DMS153 treated with DMSO at 0.1 percent for 48 hours (cell line): ENCODE data around the gene ALDH3B2.
"Not testable (repeated sequence)": the region's sequence is repeated elsewhere in the genome, so short reads cannot be mapped to it uniquely, and the experiment has no call there.

Experiments used
- DNase-seq: peaks from one replicate; lab custom pipeline; 2025; ENCODE audit not compliant: unreplicated experiment; lab: John Stamatoyannopoulos, UW

ALDH3B2 gene

GRCh38 chr11:67685641-67686332, 11.4 kb upstream of the ALDH3B2 start:
- DNase-seq: not testable (repeated sequence)

DNA sequence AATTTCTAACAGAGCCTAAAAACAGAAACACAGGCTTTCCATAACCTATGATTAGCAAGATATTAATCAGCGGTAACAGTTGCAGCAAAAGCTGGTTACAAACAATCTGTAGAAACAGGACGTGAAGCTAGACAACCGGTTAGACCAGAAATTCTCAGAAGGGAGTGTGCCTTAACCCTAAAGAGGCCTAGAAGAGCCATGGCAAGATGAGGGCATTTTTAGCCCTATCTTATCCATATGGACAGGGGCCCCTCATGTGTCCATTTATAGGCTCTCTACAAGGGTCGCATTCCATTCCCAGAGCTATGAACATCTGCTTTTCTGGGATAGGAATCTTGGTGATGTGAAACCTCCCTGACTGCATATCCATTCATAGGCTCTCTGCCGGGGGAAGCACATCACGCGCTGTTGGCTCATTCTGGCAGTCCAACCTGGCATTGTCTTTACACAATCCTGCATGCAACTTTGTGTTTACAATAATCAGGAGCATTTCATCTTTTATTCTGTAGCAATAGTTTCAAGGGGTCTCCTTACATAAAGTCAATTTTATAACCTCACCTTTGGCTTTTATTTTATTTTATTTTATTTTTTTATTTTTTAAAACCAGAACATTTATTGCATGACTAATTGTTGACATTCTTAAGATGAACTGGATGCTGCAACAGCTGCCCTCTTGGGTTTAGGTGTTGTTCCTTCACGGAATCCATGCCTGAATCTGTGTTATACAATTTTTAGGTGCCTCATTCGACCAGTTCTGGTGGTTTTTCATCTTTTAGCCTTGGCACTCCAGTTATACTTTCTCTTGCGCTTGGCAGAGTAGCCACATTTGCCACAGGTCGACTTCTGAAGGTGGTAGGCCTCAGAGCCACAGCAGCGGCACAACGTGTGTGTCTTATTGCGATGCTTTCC, 8.0 kb upstream of the ALDH3B2 start:
- DNase-seq: not testable (repeated sequence)

- no peak for DNase-seq
These were observed 6.5 kb upstream of the ALDH3B2 start for GRCh38 chr11:67680696-67681470.

DNA sequence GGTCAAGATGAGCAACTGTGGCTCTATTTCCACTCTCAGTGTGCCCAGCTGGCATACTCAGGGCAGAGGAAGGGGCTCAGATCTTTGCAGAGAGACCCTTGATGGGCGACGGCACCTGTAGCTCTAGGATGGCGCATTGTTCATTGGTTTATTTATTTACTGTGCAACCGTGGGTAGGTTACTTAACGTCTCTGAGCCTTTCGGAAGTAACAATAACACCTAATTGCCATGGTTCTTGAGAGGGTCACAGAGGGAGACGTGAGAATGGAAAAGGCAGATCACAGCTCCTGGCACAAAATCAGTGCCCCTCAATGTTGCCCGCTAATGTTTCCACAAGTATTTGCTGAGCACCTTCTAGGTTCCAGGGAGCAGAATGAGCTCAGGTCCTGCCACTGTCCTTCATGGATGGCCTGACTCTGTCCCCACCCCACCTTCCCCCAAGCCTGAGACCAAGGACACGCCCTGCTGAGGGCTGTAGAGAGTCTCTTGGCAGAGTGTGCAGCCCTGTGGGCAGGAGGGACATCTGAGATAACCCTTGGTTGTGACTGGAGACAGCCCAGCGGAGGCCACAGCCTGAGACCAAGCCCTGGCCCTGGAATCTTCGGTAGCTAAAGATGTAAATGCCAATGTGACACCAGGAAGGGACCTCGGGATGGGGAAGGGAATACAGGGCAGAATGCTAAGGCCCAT, 780 bp upstream of the ALDH3B2 start:
- no peak for DNase-seq

GRCh38 chr11:67673902-67674301, 521 bp downstream of the ALDH3B2 start:
- DNase-seq: no peak

DNA sequence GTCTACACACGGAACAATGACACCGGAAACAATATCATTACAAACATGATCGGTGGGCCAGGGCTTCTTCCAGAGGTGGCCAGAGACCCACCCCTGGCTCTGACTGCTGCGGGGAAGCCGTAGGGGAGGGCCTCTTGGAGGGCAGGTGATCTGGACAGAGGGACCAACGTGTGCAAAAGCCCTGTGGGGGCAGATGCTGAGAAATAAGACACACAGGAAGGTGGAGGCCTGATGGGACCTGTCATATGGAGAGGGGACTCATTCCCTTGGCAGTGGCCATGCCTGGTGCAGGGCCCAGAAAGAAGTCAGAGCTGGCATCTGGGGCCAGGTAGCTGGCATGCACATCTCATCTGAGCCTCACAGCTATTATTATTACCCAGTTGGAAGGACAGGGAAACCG, 1.1 kb downstream of the ALDH3B2 start:
- DNase-seq: no peak

GRCh38 chr11:67671211-67671520, 3.3 kb downstream of the ALDH3B2 start:
- no peak for DNase-seq

DNA sequence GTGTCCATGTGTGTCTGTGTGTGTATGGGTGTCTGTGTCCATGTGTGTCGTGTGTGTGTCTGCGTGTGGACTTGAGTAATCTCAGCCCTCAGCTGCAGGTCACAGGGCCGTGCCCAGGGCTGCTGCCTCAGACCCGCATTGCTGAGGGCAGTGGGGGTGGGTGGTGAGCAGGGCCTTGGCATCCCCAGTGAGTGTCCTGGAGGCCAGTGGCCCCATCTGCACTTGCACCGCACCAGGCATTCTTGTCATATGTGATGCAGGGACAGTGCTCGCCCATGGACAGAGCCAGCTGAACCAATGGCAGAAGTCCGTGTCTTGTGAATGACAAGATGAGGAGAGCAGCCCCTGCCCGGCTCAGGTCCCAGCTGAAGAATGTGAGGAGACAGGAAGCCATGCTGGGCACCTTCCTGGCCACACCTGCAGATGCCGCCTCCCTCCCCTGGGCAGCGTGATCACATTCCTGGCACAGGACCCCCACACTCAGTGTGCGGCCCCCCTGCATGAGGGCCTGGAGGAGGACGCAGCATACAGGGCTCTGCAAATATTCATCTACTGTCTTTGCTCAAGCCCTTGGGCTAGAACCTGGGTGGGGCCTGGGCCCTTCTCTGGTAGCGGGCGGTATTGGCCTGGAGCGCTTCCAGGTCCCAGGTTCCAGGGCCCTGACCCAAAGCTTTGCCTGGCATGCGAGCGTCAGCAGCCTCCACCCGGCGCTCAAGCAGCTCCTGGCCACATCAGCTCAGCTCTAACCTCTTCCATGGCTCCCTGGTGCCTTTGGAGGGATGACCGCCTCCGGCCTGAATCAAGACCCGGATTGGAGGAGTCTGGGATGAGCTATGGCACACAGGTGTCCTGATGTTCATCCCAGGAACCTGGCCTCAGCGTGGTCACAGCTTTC, 3.9 kb downstream of the ALDH3B2 start:
- no peak for DNase-seq

DNA sequence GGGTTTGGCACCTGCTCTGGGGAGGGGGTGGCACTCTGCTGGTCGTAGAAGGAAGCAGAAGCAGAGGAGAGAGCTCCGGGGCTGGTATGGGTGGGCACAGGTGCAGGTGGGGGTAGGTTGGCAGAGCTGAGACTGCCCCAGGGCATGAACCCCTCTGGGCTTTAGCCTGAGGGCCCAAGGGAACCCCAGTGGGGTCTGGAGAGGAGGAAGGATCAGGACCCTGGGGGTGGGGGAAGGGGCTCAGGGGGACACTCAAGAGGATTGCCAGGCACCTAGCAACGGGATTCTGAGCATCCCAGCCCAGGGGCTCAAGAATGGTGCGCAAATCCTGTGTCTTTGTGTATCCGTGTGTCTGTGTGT, 6.3 kb downstream of the ALDH3B2 start:
- DNase-seq: no peak

DNA sequence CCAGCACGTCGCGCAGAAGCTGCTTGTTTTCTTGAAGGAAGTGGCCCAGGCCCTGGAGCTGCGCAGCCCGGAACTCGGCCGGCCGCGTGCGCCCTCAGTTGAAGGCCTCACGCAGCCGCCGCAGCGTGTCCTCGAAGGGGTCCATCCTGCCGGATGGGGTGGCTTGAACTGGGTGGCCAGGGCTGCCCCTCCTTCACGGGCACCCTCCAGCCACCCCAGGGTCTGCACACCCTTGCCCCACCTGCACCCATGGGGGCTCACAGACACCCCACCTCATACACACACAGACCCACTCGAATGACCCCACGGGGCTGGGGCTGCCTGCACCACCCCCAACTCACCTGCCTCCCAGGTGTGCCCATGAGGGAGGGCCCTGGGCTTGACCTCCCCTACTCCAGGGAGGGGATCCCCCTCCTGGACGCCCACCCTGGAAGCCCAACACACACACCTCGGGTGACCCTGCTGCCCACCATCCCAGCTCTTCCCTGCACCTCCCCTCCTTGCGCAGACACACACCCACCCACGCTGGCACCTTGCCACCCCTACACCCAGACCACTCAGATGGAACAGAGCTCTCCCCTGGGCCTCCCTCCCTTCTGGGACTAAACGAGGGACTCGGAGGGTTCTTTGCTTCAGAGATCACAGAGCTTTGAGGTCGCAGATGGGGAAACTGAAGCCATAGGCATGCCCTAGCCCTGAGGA, 6.8 kb downstream of the ALDH3B2 start:
- no peak for DNase-seq

- no peak for DNase-seq
These were observed 7.5 kb downstream of the ALDH3B2 start for GRCh38 chr11:67666676-67667489.

DNA sequence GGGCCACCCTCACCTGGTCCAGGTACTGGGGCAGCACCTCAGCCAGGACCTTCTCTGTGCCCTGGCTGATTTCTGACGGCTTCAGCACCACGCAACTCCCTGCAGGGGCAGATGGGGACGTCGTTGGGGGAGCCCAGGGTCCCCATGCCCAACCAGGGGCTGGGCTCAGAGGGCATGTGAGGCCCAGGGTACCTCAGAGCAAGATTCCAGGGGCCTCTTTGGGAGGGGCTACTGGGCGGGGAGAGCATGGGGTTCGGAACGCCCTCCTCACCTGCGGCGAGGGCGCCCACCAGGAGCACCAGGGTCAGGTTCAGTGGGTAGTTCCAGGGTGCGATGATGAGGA, 8.1 kb downstream of the ALDH3B2 start:
- no peak for DNase-seq

- DNase-seq: no peak
These were observed 8.7 kb downstream of the ALDH3B2 start for GRCh38 chr11:67665541-67666302.

DNA sequence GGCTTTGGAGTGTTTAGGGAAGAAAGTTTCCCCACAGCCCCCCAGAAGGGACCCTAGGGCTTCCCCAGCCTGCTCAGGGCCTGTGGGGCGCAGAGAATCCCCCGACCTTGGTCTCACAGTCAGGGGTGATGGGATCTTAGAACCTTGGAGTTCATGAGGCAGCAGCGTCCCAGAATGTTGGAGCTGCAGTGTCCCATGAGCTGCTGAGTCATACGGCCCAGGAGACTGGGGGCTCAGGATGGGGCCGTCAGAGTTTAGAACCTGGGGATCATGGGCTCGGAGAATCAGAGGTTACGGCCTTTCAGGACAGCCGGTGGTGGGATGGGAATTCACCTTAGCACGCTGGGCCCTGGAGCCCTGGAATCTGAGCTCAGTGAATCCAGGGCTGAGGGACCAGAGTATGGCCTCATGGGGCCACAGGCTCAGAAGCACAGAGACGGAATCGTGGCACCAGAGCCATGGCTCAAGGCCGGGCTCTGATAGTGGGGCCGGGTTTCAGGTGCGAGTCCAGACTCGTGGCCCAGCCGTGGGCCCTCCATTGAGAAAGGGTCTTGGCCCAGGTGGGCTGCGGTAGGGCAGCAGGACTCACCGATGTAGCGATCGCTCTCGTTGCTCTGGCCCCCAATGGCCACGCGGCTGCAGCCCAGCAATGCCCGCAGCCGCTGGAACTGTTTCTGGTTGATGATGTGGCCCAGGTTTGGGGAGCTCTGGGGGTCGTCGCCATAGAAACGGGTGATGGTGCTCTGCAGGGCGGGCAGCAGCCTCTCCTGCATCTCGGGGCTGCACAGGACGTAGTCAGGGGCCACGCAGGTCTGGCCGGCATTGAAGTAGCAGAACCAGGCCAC, 9.5 kb downstream of the ALDH3B2 start:
- no peak for DNase-seq

- DNase-seq: no peak
These were observed 10.2 kb downstream of the ALDH3B2 start for GRCh38 chr11:67664213-67664585.

GRCh38 chr11:67663532-67664212, 10.8 kb downstream of the ALDH3B2 start:
- DNase-seq: no peak
